ENCODE measurements around the gene EXOC2. TPM values are rescaled to one million over a fixed set of nuclear protein-coding genes. Genes with fewer than 3 reads are reported as not detected.

Gene EXOC2
- total and polyA plus RNA-seq, 10 of the 15 experiments (the other 5 are each of a cell fraction or from before 2014, with no cell fraction given): 8.7 to 32.8 (median 20.7) TPM

GRCh38 chr6:497258-497657, 195.7 kb downstream of the EXOC2 start (continued):
- TF ChIP-seq ZBTB40 (IDR thresholded peaks at IDR 0.05; ENCODE audit: borderline replicate concordance) (no peak), POLR2AphosphoS2 (IDR thresholded peaks at IDR 0.05; ENCODE audit: low read depth, low read length) (no peak), TARDBP (IDR thresholded peaks at IDR 0.05; ENCODE audit: borderline replicate concordance) (no peak)

- no peak for TF ChIP-seq TCF3 (IDR thresholded peaks at IDR 0.05; ENCODE audit: borderline replicate concordance, insufficient read depth, low read depth, low read length)
- no peak for TF ChIP-seq KDM1A (IDR thresholded peaks at IDR 0.05; ENCODE audit: borderline replicate concordance)
- no peak for TF ChIP-seq TBL1XR1 (IDR thresholded peaks at IDR 0.05; ENCODE audit: low read depth, low read length)
- TF ChIP-seq BRCA1 (IDR thresholded peaks at IDR 0.05; ENCODE audit: low read depth, low read length): no peak
- TF ChIP-seq SREBF2 (IDR thresholded peaks at IDR 0.05; ENCODE audit: low read length): no peak
- H3K4me3 ChIP-seq: no peak overlapping the region
- POLR2A ChIA-PET: interaction anchor here (0.6 kb wide), 1 partner anchor 196 kb away, joined by 3 read pairs; no protein-coding TSS in a partner anchor
- no TSS peak for BruUV-seq (replicated peaks)
- no peak overlapping the region for H3K27ac ChIP-seq (ENCODE audit: control insufficient read depth, insufficient read depth)
- no peak for ATAC-seq
- in situ Hi-C loops (cut with MboI) (no loop called here), intact Hi-C loops (cut with micrococcal nuclease; ENCODE audit: unreplicated experiment) (loop anchor here (5.0 to 10.0 kb wide), 2 partner anchors 89 to 272 kb away; no protein-coding TSS in a partner anchor)
- H3K36me3 ChIP-seq (ENCODE audit: control insufficient read depth in 2 of 2, insufficient read depth in 2 of 2, low read length in 1 of 2): no peaks in the 10 kb centered on the region
- 98% methylated on average over 5 of the region's 5 CpGs for WGBS (ENCODE audit: insufficient coverage, insufficient replicate concordance, low lambda C conversion rate, missing lambda C conversion rate)
- no peaks in the 10 kb centered on the region for H3K9me3 ChIP-seq (replicated peaks; ENCODE audit: control insufficient read depth, insufficient read depth, low read length)
- no peaks in the 10 kb centered on the region for H4K20me1 ChIP-seq (ENCODE audit: control insufficient read depth, insufficient read depth)
- no peaks in the 10 kb centered on the region for H3K79me2 ChIP-seq (ENCODE audit: control insufficient read depth, insufficient read depth, low read length)
- FAIRE-seq: no peak
- RAD21 ChIA-PET (ENCODE audit: unreplicated experiment): interaction anchor here (0.9 kb wide), 1 partner anchor 12 kb away, joined by 3 read pairs; no protein-coding TSS in a partner anchor
- H3K4me2 ChIP-seq (ENCODE audit: control insufficient read depth, insufficient read depth): no peak overlapping the region
- no peaks in the 10 kb centered on the region for H3K27me3 ChIP-seq (replicated peaks in 1 of 2; ENCODE audit: control insufficient read depth in 2 of 2, insufficient read depth in 2 of 2, low read length in 1 of 2)
- no peak overlapping the region for H2AFZ ChIP-seq (ENCODE audit: control insufficient read depth, low read depth, low read length)
- CTCF ChIA-PET: interaction anchor here (1.2 kb wide), 1 partner anchor 21 kb away, joined by 3 read pairs; no protein-coding TSS in a partner anchor
- peaks cover 29% of the 10 kb centered on the region for H3K4me1 ChIP-seq (ENCODE audit: control insufficient read depth, insufficient read depth, low read length)
- SMC1A ChIA-PET (ENCODE audit: uncharacterized antibody, unreplicated experiment): interaction anchor here (0.6 to 1.9 kb wide), 3 partner anchors 13 to 279 kb away, joined by 3 to 5 read pairs (median 3); no protein-coding TSS in a partner anchor
- DNase-seq (ENCODE audit: low read depth, low spot score): no peak
- no peak overlapping the region for H3K9ac ChIP-seq (ENCODE audit: control insufficient read depth, insufficient read depth, low read length)
Measured at GRCh38 chr6:496649-497048, 196.3 kb downstream of the EXOC2 start.
